HepG2 (cell line): Measurements from ENCODE around the gene CALY. TPM values are rescaled to one million over a fixed set of nuclear protein-coding genes. Genes with fewer than 3 reads are reported as not detected.
A peak's percentile ranks its signal among the peaks of the same experiment; 100 is the strongest.

Experiments used
- ATAC-seq: fragments of 200-7000 bp; cut with Tn5 transposase; 3 replicates; pipeline ENCODE4 v1.9.1; 2020; ENCODE audit warnings: mild to moderate bottlenecking, moderate library complexity
- BruUV-seq: library from RNA; stranded (reverse); fragments of 400-500 nt; replicated peaks from 2 replicates; lab custom pipeline; 2021; lab: Mats Ljungman, UMichigan
- CTCF ChIA-PET: fragments of 300-600 bp; formaldehyde crosslinking; extraction: SDS; loops from one replicate; lab custom pipeline; 2021; ENCODE audit warnings: low total read pairs, inconsistent platforms, low intra/inter-chr PET ratio; lab: Yijun Ruan, JAX
- POLR2A ChIA-PET: fragments of 350-600 bp; sonication (Branson Sonifier 250); formaldehyde crosslinking; loops from one replicate; lab custom pipeline; 2020; ENCODE audit warnings: antibody characterized with exemption, inconsistent platforms; lab: Yijun Ruan, JAX
- DNase-seq: peaks from one replicate; pipeline ENCODE4 v3.0.0-alpha.2; 2015; ENCODE audit warnings: low spot score
- FAIRE-seq: peaks from 3 replicates; lab custom pipeline; 2011; peaks lifted over from hg19 to GRCh38; lab: Jason Lieb, UNC
- H2AFZ ChIP-seq: one replicate; pipeline ENCODE4 v1.6.1; 2011; ENCODE audit warnings: low read length, inconsistent platforms
- H3K27ac ChIP-seq: fragments of 300-600 bp; 3 replicates; pipeline ENCODE4 v1.8.0; 2011; ENCODE audit warnings: mixed run types, mild to moderate bottlenecking, mixed read lengths, low read length, inconsistent platforms; ENCODE audit not compliant: insufficient read depth; ENCODE audit errors: extremely low read length
- H3K27me3 ChIP-seq, 2 experiments: fragments of 200-600 bp in 1 of 2; 2 replicates in 1 of 2; 3 replicates in 1 of 2; pipeline versions ENCODE4 v1.6.0 to v1.8.0; 2011; ENCODE audit warnings: low read length in 2 of 2, mild to moderate bottlenecking in 2 of 2, moderate library complexity in 2 of 2, inconsistent platforms in 1 of 2; ENCODE audit not compliant: insufficient read depth in 2 of 2, control insufficient read depth in 1 of 2
- H3K36me3 ChIP-seq, 2 experiments: fragments of 200-600 bp in 1 of 2; replicated peaks in 1 of 2; 2 replicates in 1 of 2; 3 replicates in 1 of 2; pipeline versions ENCODE4 v1.5.1 to v1.8.0; 2011; ENCODE audit warnings: low read length in 2 of 2, inconsistent platforms in 1 of 2; ENCODE audit not compliant: insufficient read depth in 2 of 2, control insufficient read depth in 1 of 2
- H3K4me1 ChIP-seq: 2 replicates; pipeline ENCODE4 v1.5.1; 2012; ENCODE audit warnings: low read length, inconsistent platforms; ENCODE audit not compliant: insufficient read depth
- H3K4me2 ChIP-seq: 2 replicates; pipeline ENCODE4 v1.6.0; 2011; ENCODE audit warnings: low read depth, low read length, inconsistent platforms
- H3K4me3 ChIP-seq, 3 experiments: fragments of 200-600 bp in 1 of 3; sonication (generic), shearing (Covaris generic) in 1 of 3; replicated peaks in 1 of 3; 2 replicates each; pipeline ENCODE4 v1.5.1; 2011 to 2016; ENCODE audit warnings: low read length in 3 of 3, inconsistent platforms in 2 of 3, low read depth in 2 of 3, mild to moderate bottlenecking in 2 of 3, control low read depth in 1 of 3, mixed read lengths in 1 of 3; ENCODE audit not compliant: insufficient read depth in 1 of 3
- H3K79me2 ChIP-seq: one replicate; pipeline ENCODE4 v1.6.1; 2011; ENCODE audit warnings: low read length, inconsistent platforms; ENCODE audit not compliant: insufficient read depth
- H3K9ac ChIP-seq: 2 replicates; pipeline ENCODE4 v1.6.0; 2011; ENCODE audit warnings: mild to moderate bottlenecking, low read depth, low read length, inconsistent platforms; ENCODE audit not compliant: insufficient read depth
- H3K9me3 ChIP-seq: 2 replicates; pipeline ENCODE4 v1.5.1; 2012; ENCODE audit warnings: mild to moderate bottlenecking, low read length
- H4K20me1 ChIP-seq: 2 replicates; pipeline ENCODE4 v1.6.0; 2011; ENCODE audit warnings: inconsistent platforms, mild to moderate bottlenecking, low read length, moderate library complexity; ENCODE audit not compliant: insufficient read depth
- BCL3 ChIP-seq: sonication (generic); formaldehyde crosslinking; IDR thresholded peaks from 2 replicates; pipeline ENCODE4 v1.5.1; 2020; ENCODE audit warnings: mild to moderate bottlenecking, missing genetic modification reagents, moderate library complexity
- DMAP1 ChIP-seq: IDR thresholded peaks from 2 replicates; pipeline ENCODE4 v1.6.1; 2016
- FLYWCH1 ChIP-seq: sonication (generic); formaldehyde crosslinking; IDR thresholded peaks from 2 replicates; pipeline ENCODE4 v1.8.1; 2023; ENCODE audit warnings: mild to moderate bottlenecking, missing genetic modification reagents
- GABPB1 ChIP-seq: IDR thresholded peaks from 2 replicates; pipeline ENCODE4 v1.6.1; 2016; ENCODE audit warnings: mild to moderate bottlenecking, missing genetic modification reagents, moderate library complexity, missing compliant biosample characterization
- HINFP ChIP-seq: sonication (generic); formaldehyde crosslinking; IDR thresholded peaks from 2 replicates; pipeline ENCODE4 v1.4.0; 2020; ENCODE audit warnings: low read depth, mild to moderate bottlenecking, missing genetic modification reagents
- HMGA1 ChIP-seq: sonication (generic); formaldehyde crosslinking; conservative IDR thresholded peaks from 2 replicates; pipeline ENCODE4 v1.4.0; 2020; ENCODE audit warnings: missing genetic modification reagents
- NFE2L1 ChIP-seq: sonication (generic); formaldehyde crosslinking; IDR thresholded peaks from 2 replicates; pipeline ENCODE4 v1.4.0; 2020; ENCODE audit warnings: missing genetic modification reagents, mild to moderate bottlenecking, borderline replicate concordance
- RCOR2 ChIP-seq: IDR thresholded peaks from 2 replicates; pipeline ENCODE4 v1.6.1; 2016; ENCODE audit warnings: missing biosample characterization, missing genetic modification reagents
- RFX3 ChIP-seq: IDR thresholded peaks from 2 replicates; pipeline ENCODE4 v1.6.1; 2016; ENCODE audit warnings: missing biosample characterization, missing genetic modification reagents
- TARDBP ChIP-seq: sonication (generic); formaldehyde crosslinking; IDR thresholded peaks from 2 replicates; pipeline ENCODE4 v1.8.0; 2022; ENCODE audit warnings: mild to moderate bottlenecking, missing genetic modification reagents
- TEF ChIP-seq: sonication (generic); formaldehyde crosslinking; IDR thresholded peaks from 2 replicates; pipeline ENCODE4 v1.5.0; 2020; ENCODE audit warnings: missing genetic modification reagents
- TP53 ChIP-seq: sonication (generic); formaldehyde crosslinking; conservative IDR thresholded peaks from 2 replicates; pipeline ENCODE4 v1.4.0; 2020; ENCODE audit warnings: missing genetic modification reagents
- YY1 ChIP-seq: IDR thresholded peaks from 2 replicates; pipeline ENCODE4 v1.6.1; 2011; ENCODE audit warnings: low read length, low read depth, moderate library complexity, mild to moderate bottlenecking; ENCODE audit not compliant: insufficient read depth, insufficient replicate concordance
- ZFP37 ChIP-seq: sonication (generic); formaldehyde crosslinking; IDR thresholded peaks from 2 replicates; pipeline ENCODE4 v1.4.0; 2020; ENCODE audit warnings: missing genetic modification reagents, borderline replicate concordance
- ZNF12 ChIP-seq: sonication (generic); formaldehyde crosslinking; IDR thresholded peaks from 2 replicates; pipeline ENCODE4 v1.5.0; 2020; ENCODE audit warnings: missing genetic modification reagents
- ZNF292 ChIP-seq: sonication (generic); formaldehyde crosslinking; IDR thresholded peaks from 2 replicates; pipeline ENCODE4 v1.8.1; 2022; ENCODE audit warnings: mild to moderate bottlenecking, low read depth, missing genetic modification reagents, borderline replicate concordance
- ZNF350 ChIP-seq: sonication (generic); formaldehyde crosslinking; IDR thresholded peaks from 2 replicates; pipeline ENCODE4 v1.4.0; 2020; ENCODE audit warnings: mild to moderate bottlenecking, low read depth, missing genetic modification reagents, borderline replicate concordance
- ZNF468 ChIP-seq: sonication (generic); formaldehyde crosslinking; IDR thresholded peaks from 2 replicates; pipeline ENCODE4 v1.8.0; 2022; ENCODE audit warnings: mild to moderate bottlenecking, moderate library complexity, missing genetic modification reagents
- ZNF530 ChIP-seq: sonication (generic); formaldehyde crosslinking; IDR thresholded peaks from 2 replicates; pipeline ENCODE4 v1.5.0; 2020; ENCODE audit warnings: low read depth, mild to moderate bottlenecking, missing genetic modification reagents
- ZNF629 ChIP-seq: sonication (generic); formaldehyde crosslinking; conservative IDR thresholded peaks from 2 replicates; pipeline ENCODE4 v1.5.0; 2020; ENCODE audit warnings: missing genetic modification reagents
- ZNF777 ChIP-seq: sonication (generic); formaldehyde crosslinking; IDR thresholded peaks from 2 replicates; pipeline ENCODE4 v1.4.0; 2020; ENCODE audit warnings: missing genetic modification reagents
- ZNF784 ChIP-seq: sonication (generic); formaldehyde crosslinking; IDR thresholded peaks from 2 replicates; pipeline ENCODE4 v1.5.1; 2020; ENCODE audit warnings: missing genetic modification reagents, mild to moderate bottlenecking, borderline replicate concordance
- WGBS: methylation state at CpG from one replicate; pipeline ENCODE4 v1.1.6; 2017; ENCODE audit warnings: low lambda C conversion rate; 5-methylcytosine and 5-hydroxymethylcytosine counted together
- in situ Hi-C: cut with HindIII; loops from 2 replicates; pipeline ENCODE4 v1.10.0; 2017; ENCODE audit warnings: low pct_unique_long_range_greater_than_20kb; ENCODE audit not compliant: extremely low pct_ligation_motif_present
- intact Hi-C: fragments of 100-400 bp; cut with micrococcal nuclease; formaldehyde crosslinking; loops from one replicate; pipeline ENCODE4 v1.10.0; 2022; ENCODE audit not compliant: unreplicated experiment
- polyA plus RNA-seq, 8 experiments: library from polyadenylated mRNA; depleted of rRNA in 3 of 8; stranded (reverse) in 7 of 8; unstranded in 1 of 8; fragments of >200 nt; fragmentation: Illumina TruSeq in 4 of 8; extraction: Trizol in 4 of 8; gene quantifications; 2 replicates each; pipeline versions ENCODE4 v1.2.1 to v1.2.3, GENCODE V29; 2011 to 2016; ENCODE audit warnings: low read depth in 4 of 8, missing spikeins in 1 of 8, mixed read lengths in 1 of 8; ENCODE audit not compliant: insufficient read depth in 1 of 8
- total RNA-seq, 5 experiments: library from RNA; depleted of rRNA; stranded (reverse); fragments of >200 nt; fragmentation: Illumina TruSeq; extraction: Trizol; gene quantifications; 2 replicates each; pipeline ENCODE4 v1.2.3, GENCODE V29; 2016; ENCODE audit warnings: low read depth in 1 of 5

CALY gene
- total and polyA plus RNA-seq, 2 of the 13 experiments (the other 11 are each of a cell fraction or from before 2014, with no cell fraction given) = 0.08 TPM; not detected in 1

GRCh38 chr10:133353202-133353959 lies 16.7 kb upstream of the CALY start:
- no peak overlapping the region for H3K4me2 ChIP-seq
- H3K9ac ChIP-seq = no peak overlapping the region
- no TSS peak for BruUV-seq
- no peak overlapping the region for H3K27ac ChIP-seq
- H2AFZ ChIP-seq = no peak overlapping the region
- H3K4me3 ChIP-seq = no peak overlapping the region
- FAIRE-seq = no peak
- DNase-seq = no peak
- peaks cover 12% of the 10 kb centered on the region for H3K79me2 ChIP-seq
- peaks cover 13% of the 10 kb centered on the region; the same call in 1 of the 2 replicates for H4K20me1 ChIP-seq
- no peak for ATAC-seq
- POLR2A ChIA-PET = interaction anchor here (1.2 to 1.5 kb wide), 3 partner anchors 24 to 165 kb away, joined by 3 to 7 read pairs (median 5); partner anchors contain the start of gene PAOX
- intact Hi-C loops = no loop called here
- CTCF ChIA-PET = no interaction called here
- H3K4me1 ChIP-seq = peaks cover 41% of the 10 kb centered on the region
- WGBS = 69% methylated on average over 13 of the region's 16 CpGs
- in situ Hi-C loops = no loop called here
- no peaks in the 10 kb centered on the region for H3K9me3 ChIP-seq
- H3K27me3 ChIP-seq = no peaks in the 10 kb centered on the region
- H3K36me3 ChIP-seq = peaks cover 5 to 14% of the 10 kb centered on the region in 2 experiments; a peak in 3 of 5 replicates
- no peak for TF ChIP-seq TP53 (CRISPR knock-in tag)
- no peak for TF ChIP-seq FLYWCH1
- TF ChIP-seq ZNF777 (CRISPR knock-in tag) = no peak
- TF ChIP-seq ZFP37 (CRISPR knock-in tag) = no peak
- 0 out of 2 replicates have a peak, but pooled peaks have one; percentile 23 for TF ChIP-seq BCL3 (CRISPR knock-in tag)
- TF ChIP-seq ZNF530 (CRISPR knock-in tag) = no peak
- no peak for TF ChIP-seq ZNF629 (CRISPR knock-in tag)
- TF ChIP-seq DMAP1 = no peak
- TF ChIP-seq RFX3 (CRISPR knock-in tag) = no peak
- TF ChIP-seq GABPB1 (CRISPR knock-in tag) = no peak; the same call in 1 of the 2 replicates
- TF ChIP-seq ZNF350 (CRISPR knock-in tag) = no peak
- TF ChIP-seq ZNF468 (CRISPR knock-in tag) = no peak
- no peak for TF ChIP-seq TEF (CRISPR knock-in tag)
- no peak for TF ChIP-seq HMGA1 (CRISPR knock-in tag)
- no peak for TF ChIP-seq NFE2L1 (CRISPR knock-in tag)
- no peak for TF ChIP-seq ZNF784 (CRISPR knock-in tag)
- TF ChIP-seq HINFP (CRISPR knock-in tag) = no peak
- no peak for TF ChIP-seq RCOR2 (CRISPR knock-in tag)
- TF ChIP-seq YY1 = no peak
- no peak for TF ChIP-seq ZNF292
- no peak for TF ChIP-seq ZNF12
- TF ChIP-seq TARDBP (CRISPR knock-in tag) = no peak
